H1 (cell line): Measurements from ENCODE around the gene CORIN. TPM values are rescaled to one million over a fixed set of nuclear protein-coding genes. Genes with fewer than 3 reads are reported as not detected.

Source experiments
- CTCF ChIA-PET: fragments of 300-600 bp; sonication (Branson Sonifier 250); formaldehyde crosslinking; loops from one replicate; lab custom pipeline; 2021; ENCODE audit not compliant: partially characterized antibody; lab: Charles Lee
- POLR2A ChIA-PET: fragments of 300-600 bp; sonication (Branson Sonifier 250); formaldehyde crosslinking; loops from one replicate; lab custom pipeline; 2021; ENCODE audit warnings: inconsistent platforms; ENCODE audit not compliant: partially characterized antibody; lab: Charles Lee
- DNase-seq, 2 experiments: peaks; one replicate each; pipeline versions ENCODE4 v3.0.0 to v3.0.0-alpha.2; 2010 to 2022; ENCODE audit warnings: low spot score in 2 of 2, low read depth in 1 of 2, mixed read lengths in 1 of 2
- FAIRE-seq: peaks from 2 replicates; lab custom pipeline; 2011; peaks lifted over from hg19 to GRCh38; lab: Jason Lieb, UNC
- H2AFZ ChIP-seq: 2 replicates; pipeline ENCODE4 v1.8.1; 2012; ENCODE audit warnings: low read length, inconsistent platforms
- H2AK5ac ChIP-seq: 2 replicates; pipeline ENCODE4 v1.6.1; 2013; ENCODE audit warnings: low read depth, low read length
- H2BK120ac ChIP-seq: replicated peaks from 2 replicates; pipeline ENCODE3; 2013; ENCODE audit warnings: low read depth, low read length, inconsistent platforms
- H2BK12ac ChIP-seq: 2 replicates; pipeline ENCODE4 v1.6.1; 2013; ENCODE audit warnings: low read depth, low read length
- H2BK15ac ChIP-seq: 2 replicates; pipeline ENCODE4 v1.6.1; 2013; ENCODE audit warnings: low read length
- H2BK20ac ChIP-seq: 2 replicates; pipeline ENCODE4 v1.6.1; 2013; ENCODE audit warnings: low read length
- H2BK5ac ChIP-seq: 2 replicates; pipeline ENCODE4 v1.6.1; 2013; ENCODE audit warnings: low read depth, low read length
- H3K14ac ChIP-seq: 2 replicates; pipeline ENCODE4 v1.6.1; 2013; ENCODE audit warnings: inconsistent platforms; ENCODE audit not compliant: insufficient read length
- H3K18ac ChIP-seq: 2 replicates; pipeline ENCODE4 v1.6.1; 2013; ENCODE audit warnings: low read length; ENCODE audit errors: extremely low read depth
- H3K23ac ChIP-seq: 2 replicates; pipeline ENCODE4 v1.6.1; 2013; ENCODE audit warnings: inconsistent platforms; ENCODE audit not compliant: insufficient read length
- H3K23me2 ChIP-seq: 2 replicates; pipeline ENCODE4 v1.6.1; 2013; ENCODE audit warnings: low read depth, low read length
- H3K27ac ChIP-seq: 2 replicates; pipeline ENCODE4 v1.6.1; 2011; ENCODE audit warnings: low read depth, low read length, inconsistent platforms
- H3K27me3 ChIP-seq, 4 experiments: replicated peaks in 1 of 4; 1 replicate in 1 of 4; 2 replicates in 3 of 4; pipeline versions ENCODE4 v1.6.1 to v1.8.1; 2011 to 2013; ENCODE audit warnings: low read length in 3 of 4, mild to moderate bottlenecking in 3 of 4, inconsistent platforms in 2 of 4, mixed read lengths in 2 of 4, moderate library complexity in 1 of 4; ENCODE audit not compliant: control insufficient read depth in 3 of 4, insufficient read depth in 3 of 4; ENCODE audit errors: extremely low read depth in 1 of 4
- H3K36me3 ChIP-seq, 4 experiments: 2 replicates each; pipeline versions ENCODE4 v1.6.1 to v1.8.1; 2011 to 2013; ENCODE audit warnings: mild to moderate bottlenecking in 4 of 4, low read length in 3 of 4, moderate library complexity in 2 of 4, control low read depth in 1 of 4, inconsistent platforms in 1 of 4; ENCODE audit not compliant: insufficient read depth in 4 of 4, control insufficient read depth in 2 of 4
- H3K4ac ChIP-seq: replicated peaks from 2 replicates; pipeline ENCODE3; 2013; ENCODE audit warnings: low read length, low read depth, mixed read lengths, inconsistent platforms; ENCODE audit not compliant: insufficient read length
- H3K4me1 ChIP-seq, 4 experiments: replicated peaks in 1 of 4; 1 replicate in 1 of 4; 2 replicates in 3 of 4; pipeline versions ENCODE4 v1.6.1 to v1.8.1; 2011 to 2013; ENCODE audit warnings: low read length in 3 of 4, inconsistent platforms in 2 of 4, mixed read lengths in 1 of 4; ENCODE audit not compliant: insufficient read depth in 4 of 4, control insufficient read depth in 3 of 4
- H3K4me2 ChIP-seq, 2 experiments: 2 replicates each; pipeline versions ENCODE4 v1.6.1 to v1.8.1; 2011 to 2013; ENCODE audit warnings: low read depth in 2 of 2, low read length in 2 of 2, control low read depth in 1 of 2, inconsistent platforms in 1 of 2, mild to moderate bottlenecking in 1 of 2; ENCODE audit not compliant: insufficient read depth in 1 of 2
- H3K4me3 ChIP-seq, 4 experiments: fragments of 200-600, 300-600 bp in 1 of 4; sonication (generic), shearing (Covaris generic), sonication (Bioruptor Twin) in 1 of 4; 2 replicates each; pipeline versions ENCODE4 v1.5.1 to v1.8.1; 2011 to 2016; ENCODE audit warnings: low read length in 4 of 4, low read depth in 3 of 4, control low read depth in 2 of 4, inconsistent platforms in 2 of 4, mild to moderate bottlenecking in 2 of 4, mixed read lengths in 1 of 4, moderate library complexity in 1 of 4; ENCODE audit not compliant: insufficient read depth in 2 of 4; ENCODE audit errors: extremely low read depth in 1 of 4
- H3K56ac ChIP-seq: replicated peaks from 2 replicates; pipeline ENCODE3; 2013; ENCODE audit warnings: low read depth, mild to moderate bottlenecking, mixed read lengths, low read length, inconsistent platforms; ENCODE audit not compliant: insufficient read length
- H3K79me1 ChIP-seq: 2 replicates; pipeline ENCODE4 v1.6.1; 2013; ENCODE audit warnings: low read depth, low read length, control low read depth
- H3K79me2 ChIP-seq, 2 experiments: 2 replicates each; pipeline versions ENCODE4 v1.6.1 to v1.8.1; 2012 to 2013; ENCODE audit warnings: low read length in 2 of 2, mild to moderate bottlenecking in 2 of 2, inconsistent platforms in 1 of 2; ENCODE audit not compliant: insufficient read depth in 2 of 2, control insufficient read depth in 1 of 2
- H3K9ac ChIP-seq, 4 experiments: replicated peaks in 1 of 4; 1 replicate in 1 of 4; 2 replicates in 3 of 4; pipeline versions ENCODE4 v1.6.1 to v1.8.1; 2011 to 2013; ENCODE audit warnings: low read depth in 3 of 4, low read length in 3 of 4, control low read depth in 2 of 4, mild to moderate bottlenecking in 2 of 4, moderate library complexity in 2 of 4, inconsistent platforms in 1 of 4; ENCODE audit errors: extremely low read depth in 1 of 4
- H3K9me3 ChIP-seq, 2 experiments: 2 replicates each; pipeline versions ENCODE4 v1.6.1 to v1.8.1; 2012 to 2013; ENCODE audit warnings: mild to moderate bottlenecking in 2 of 2, moderate library complexity in 2 of 2, control low read depth in 1 of 2, inconsistent platforms in 1 of 2, low read depth in 1 of 2, low read length in 1 of 2, mixed read lengths in 1 of 2; ENCODE audit not compliant: insufficient read depth in 2 of 2
- H4K20me1 ChIP-seq, 2 experiments: replicated peaks in 1 of 2; 2 replicates each; pipeline versions ENCODE3 to v1.8.1; 2011 to 2013; ENCODE audit warnings: inconsistent platforms in 2 of 2, low read length in 2 of 2, mild to moderate bottlenecking in 1 of 2; ENCODE audit not compliant: insufficient read depth in 2 of 2, control insufficient read depth in 1 of 2
- H4K5ac ChIP-seq: 2 replicates; pipeline ENCODE4 v1.6.1; 2013; ENCODE audit warnings: low read length, low read depth, mixed read lengths, inconsistent platforms; ENCODE audit not compliant: insufficient read length
- H4K8ac ChIP-seq: 2 replicates; pipeline ENCODE4 v1.8.0; 2013; ENCODE audit warnings: mild to moderate bottlenecking, moderate library complexity, low read length, inconsistent platforms; ENCODE audit not compliant: insufficient read depth; ENCODE audit errors: extremely low read depth
- H4K91ac ChIP-seq: replicated peaks from 2 replicates; pipeline ENCODE3; 2013; ENCODE audit warnings: low read length, mixed read lengths, inconsistent platforms; ENCODE audit not compliant: insufficient read length
- CHD1 ChIP-seq: IDR thresholded peaks from 2 replicates; pipeline ENCODE4 v1.6.1; 2012; ENCODE audit warnings: low read depth, low read length, improper control_type of control experiment
- CREB1 ChIP-seq: IDR thresholded peaks from 2 replicates; pipeline ENCODE4 v1.6.1; 2012; ENCODE audit warnings: inconsistent platforms
- CTCF ChIP-seq, 3 experiments: IDR thresholded peaks; 1 replicate in 2 of 3; 2 replicates in 1 of 3; pipeline versions ENCODE4 v1.5.1 to v1.6.1; 2011; ENCODE audit warnings: low read length in 3 of 3, mild to moderate bottlenecking in 3 of 3, inconsistent platforms in 2 of 3, low read depth in 1 of 3, moderate library complexity in 1 of 3; ENCODE audit not compliant: insufficient read depth in 1 of 3; ENCODE audit errors: control extremely low read depth in 1 of 3
- JUN ChIP-seq: IDR thresholded peaks from 2 replicates; pipeline ENCODE4 v1.6.1; 2011; ENCODE audit warnings: low read depth, mild to moderate bottlenecking, improper control_type of control experiment, low read length
- JUND ChIP-seq: IDR thresholded peaks from 2 replicates; pipeline ENCODE4 v1.6.1; 2011; ENCODE audit warnings: mild to moderate bottlenecking, improper control_type of control experiment, low read length
- POLR2A ChIP-seq, 2 experiments: IDR thresholded peaks; 1 replicate in 1 of 2; 2 replicates in 1 of 2; pipeline ENCODE4 v1.6.1; 2011; ENCODE audit warnings: low read depth in 2 of 2, low read length in 2 of 2, mild to moderate bottlenecking in 2 of 2; ENCODE audit errors: control extremely low read depth in 1 of 2
- RAD21 ChIP-seq, 2 experiments: IDR thresholded peaks in 1 of 2; conservative IDR thresholded peaks in 1 of 2; 2 replicates each; pipeline ENCODE4 v1.6.1; 2011; ENCODE audit warnings: low read depth in 2 of 2, low read length in 2 of 2, improper control_type of control experiment in 1 of 2, inconsistent platforms in 1 of 2, mild to moderate bottlenecking in 1 of 2, moderate library complexity in 1 of 2
- SP4 ChIP-seq: IDR thresholded peaks from 2 replicates; pipeline ENCODE4 v1.6.1; 2012; ENCODE audit warnings: low read length, inconsistent platforms
- WGBS, 2 experiments: shearing (Covaris generic) in 1 of 2; methylation state at CpG; one replicate each; pipeline versions ENCODE4 v1.1.6 to v1.1.7; 2013 to 2015; ENCODE audit warnings: low lambda C conversion rate in 2 of 2, mixed read lengths in 2 of 2, inconsistent platforms in 1 of 2, low coverage in 1 of 2, missing lambda C conversion rate in 1 of 2; ENCODE audit not compliant: insufficient replicate concordance in 2 of 2, insufficient coverage in 1 of 2, insufficient read length in 1 of 2; ENCODE audit errors: extremely low coverage in 1 of 2, missing lambda C conversion rate in 1 of 2; 5-methylcytosine and 5-hydroxymethylcytosine counted together
- polyA plus RNA-seq, 7 experiments: library from polyadenylated mRNA; depleted of rRNA in 3 of 7; stranded (reverse) in 5 of 7; unstranded in 2 of 7; fragments of >200 nt in 5 of 7; fragments of 200-250 nt in 2 of 7; gene quantifications; 1 replicate in 5 of 7; 2 replicates in 1 of 7; 4 replicates in 1 of 7; pipeline versions ENCODE4 v1.2.1 to v1.2.3, GENCODE V29; 2011 to 2013; ENCODE audit warnings: missing spikeins in 2 of 7, mixed read lengths in 2 of 7
- total RNA-seq: library from RNA; stranded (reverse); fragmentation: NEBNext Ultra II Directional; extraction: Animal tissue kit (Norgen Biotek cat#: 25700); gene quantifications from 2 replicates; pipeline ENCODE4 v1.2.1, GENCODE V29; 2021

Gene CORIN
- total and polyA plus RNA-seq, 2 of the 8 experiments (the other 6 are each of a cell fraction or from before 2014, with no cell fraction given) = 0.09 to 0.32 TPM

- WGBS, 2 experiments = 35% methylated on average over 1 of the region's 1 CpG; no CpG with 5 or more reads in 1 of the 2 experiments
- Histone ChIP-seq H2BK5ac (no peak overlapping the region), H3K4ac (no peak overlapping the region), H3K27me3 (no peaks in the 10 kb centered on the region), H3K79me1 (no peaks in the 10 kb centered on the region), H3K56ac (no peak overlapping the region), H3K9ac (no peak overlapping the region), H3K79me2 (no peaks in the 10 kb centered on the region), H2BK20ac (no peak overlapping the region), H3K4me3 (no peak overlapping the region), H2AK5ac (no peak overlapping the region), H4K5ac (no peak overlapping the region), H3K9me3 (no peaks in the 10 kb centered on the region), H4K20me1 (no peaks in the 10 kb centered on the region), H3K23ac (no peak overlapping the region), H2BK12ac (no peak overlapping the region), H3K4me1 (no peaks in the 10 kb centered on the region), H4K91ac (no peak overlapping the region), H3K14ac (no peak overlapping the region), H3K27ac (no peak overlapping the region), H2BK120ac (no peak overlapping the region), H3K36me3 (no peaks in the 10 kb centered on the region), H3K4me2 (no peak overlapping the region), H3K18ac (no peak overlapping the region), H2AFZ (no peak overlapping the region), H3K23me2 (no peaks in the 10 kb centered on the region), H2BK15ac (no peak overlapping the region), H4K8ac (no peak overlapping the region)
- FAIRE-seq (no peak), DNase-seq (no peak)
- POLR2A ChIA-PET = no interaction called here
- CTCF ChIA-PET = no interaction called here
- TF ChIP-seq CTCF (IDR thresholded peaks at IDR 0.05; ENCODE audit: control extremely low read depth in 1 of 3, insufficient read depth in 1 of 3, low read depth in 1 of 3, low read length in 3 of 3) (no peak), JUND (no peak), CHD1 (no peak), CREB1 (no peak), RAD21 (IDR thresholded peaks at IDR 0.05 in 1 of 2, conservative IDR thresholded peaks at IDR 0.05 in 1 of 2; ENCODE audit: low read depth in 2 of 2, low read length in 2 of 2) (no peak), JUN (no peak), POLR2A (IDR thresholded peaks at IDR 0.05; ENCODE audit: control extremely low read depth in 1 of 2, low read depth in 2 of 2, low read length in 2 of 2) (no peak), SP4 (no peak)
These were observed 216.7 kb downstream of the CORIN start for GRCh38 chr4:47621181-47621580.
